ENCODE data around the gene PDILT.

The PDILT gene

GRCh38 chr16:20359997-20360396 lies 44.5 kb downstream of the PDILT start:
- DNase-seq (ENCODE audit: low read depth): no peak

- DNase-seq (ENCODE audit: low read depth): no peak
These were observed 49.3 kb downstream of the PDILT start for GRCh38 chr16:20355114-20355782.

- no peak for DNase-seq (ENCODE audit: low read depth)
These were observed 51.2 kb downstream of the PDILT start for GRCh38 chr16:20353379-20353778.

GRCh38 chr16:20352615-20353014 lies 51.9 kb downstream of the PDILT start, which contains the start of gene UMOD:
TSS of gene UMOD (minus strand) at chr16:20352715. CDS start at chr16:20350737, 1,978 bp downstream.
- DNase-seq (ENCODE audit: low read depth): no peak

- no peak for DNase-seq (ENCODE audit: low read depth)
These were observed 54.9 kb downstream of the PDILT start for GRCh38 chr16:20349615-20350014.

GRCh38 chr16:20348365-20349185 lies 56.0 kb downstream of the PDILT start:
- DNase-seq (ENCODE audit: low read depth): no peak

- no peak for DNase-seq (ENCODE audit: low read depth)
These were observed 56.7 kb downstream of the PDILT start for GRCh38 chr16:20347666-20348364.

GRCh38 chr16:20344611-20345010 lies 59.9 kb downstream of the PDILT start:
- no peak for DNase-seq (ENCODE audit: low read depth)

GRCh38 chr16:20339744-20340143 lies 64.8 kb downstream of the PDILT start:
- no peak for DNase-seq (ENCODE audit: low read depth)

- DNase-seq (ENCODE audit: low read depth): no peak
These were observed 67.6 kb downstream of the PDILT start for GRCh38 chr16:20336955-20337354.

- DNase-seq (ENCODE audit: low read depth): no peak
These were observed 70.1 kb downstream of the PDILT start for GRCh38 chr16:20334396-20334795.

- no peak for DNase-seq (ENCODE audit: low read depth)
These were observed 71.4 kb downstream of the PDILT start for GRCh38 chr16:20333120-20333519.

GRCh38 chr16:20332411-20332810 lies 72.1 kb downstream of the PDILT start:
- no peak for DNase-seq (ENCODE audit: low read depth)

GRCh38 chr16:20331635-20332034 lies 72.9 kb downstream of the PDILT start:
- no peak for DNase-seq (ENCODE audit: low read depth)

GRCh38 chr16:20329392-20330138 lies 75.0 kb downstream of the PDILT start:
- no peak for DNase-seq (ENCODE audit: low read depth)

- no peak for DNase-seq (ENCODE audit: low read depth)
These were observed 77.0 kb downstream of the PDILT start, which contains the start of gene GP2 for GRCh38 chr16:20327444-20328041. TSS of gene GP2 (minus strand) at chr16:20327513. CDS start at chr16:20326431, 1,082 bp downstream.

- DNase-seq (ENCODE audit: low read depth): no peak
These were observed 78.2 kb downstream of the PDILT start for GRCh38 chr16:20326321-20326720.

- DNase-seq (ENCODE audit: low read depth): no peak
These were observed 79.5 kb downstream of the PDILT start for GRCh38 chr16:20325005-20325404.

- no peak for DNase-seq (ENCODE audit: low read depth)
These were observed 80.9 kb downstream of the PDILT start for GRCh38 chr16:20323591-20324117.

GRCh38 chr16:20322696-20323095 lies 81.8 kb downstream of the PDILT start:
- no peak for DNase-seq (ENCODE audit: low read depth)

- no peak for DNase-seq (ENCODE audit: low read depth)
These were observed 82.9 kb downstream of the PDILT start for GRCh38 chr16:20321671-20322070.

Data from iris pigment epithelial cell (primary cell).